Measurements from ENCODE around the gene SLC17A5.
"Not testable (repeated sequence)": the region's sequence is repeated elsewhere in the genome, so short reads cannot be mapped to it uniquely, and the experiment has no call there.

Gene SLC17A5

GRCh38 chr6:73579851-73580246 is 73.9 kb downstream of the SLC17A5 start:
- peak; percentile 12 for DNase-seq (ENCODE audit: low read depth)
- no peak overlapping the region for H3K4me3 ChIP-seq (ENCODE audit: low read length)
- TF ChIP-seq CTCF (IDR thresholded peaks at IDR 0.05; ENCODE audit: insufficient read depth, low read depth, low read length, missing control alignments), result no peak

GRCh38 chr6:73579389-73579788 is 74.4 kb downstream of the SLC17A5 start:
- no peak for TF ChIP-seq CTCF (IDR thresholded peaks at IDR 0.05; ENCODE audit: insufficient read depth, low read depth, low read length, missing control alignments)

GRCh38 chr6:73577676-73578075 is 76.1 kb downstream of the SLC17A5 start:
- DNase-seq (ENCODE audit: low read depth), result no peak
- no peak overlapping the region for H3K4me3 ChIP-seq (ENCODE audit: low read length)
- no peak for TF ChIP-seq CTCF (IDR thresholded peaks at IDR 0.05; ENCODE audit: insufficient read depth, low read depth, low read length, missing control alignments)

More at GRCh38 chr6:73579389-73579788, 74.4 kb downstream of the SLC17A5 start:
- no peak for DNase-seq (ENCODE audit: low read depth)
- H3K4me3 ChIP-seq (ENCODE audit: low read length), result no peak overlapping the region

- not testable (repeated sequence) for DNase-seq (ENCODE audit: low read depth); H3K4me3 ChIP-seq (ENCODE audit: low read length)
Measured at GRCh38 chr6:73572531-73572930, 81.3 kb downstream of the SLC17A5 start.

- DNase-seq (ENCODE audit: low read depth); H3K4me3 ChIP-seq (ENCODE audit: low read length): not testable (repeated sequence)
Measured at GRCh38 chr6:73571218-73572181, 82.3 kb downstream of the SLC17A5 start.

- no peak for TF ChIP-seq CTCF (IDR thresholded peaks at IDR 0.05; ENCODE audit: insufficient read depth, low read depth, low read length, missing control alignments)
- no peak for DNase-seq (ENCODE audit: low read depth)
- H3K4me3 ChIP-seq (ENCODE audit: low read length), result no peak overlapping the region
Measured at GRCh38 chr6:73569121-73569520, 84.7 kb downstream of the SLC17A5 start.

GRCh38 chr6:73566954-73567591 is 86.7 kb downstream of the SLC17A5 start:
- TF ChIP-seq CTCF (IDR thresholded peaks at IDR 0.05; ENCODE audit: insufficient read depth, low read depth, low read length, missing control alignments), result no peak
- peak; percentile 77 for DNase-seq (ENCODE audit: low read depth)
- no peak overlapping the region for H3K4me3 ChIP-seq (ENCODE audit: low read length)

- DNase-seq (ENCODE audit: low read depth); H3K4me3 ChIP-seq (ENCODE audit: low read length): not testable (repeated sequence)
Measured at GRCh38 chr6:73566486-73566871, 87.3 kb downstream of the SLC17A5 start.
